Measurements from ENCODE around the gene FAM83F.

DNA sequence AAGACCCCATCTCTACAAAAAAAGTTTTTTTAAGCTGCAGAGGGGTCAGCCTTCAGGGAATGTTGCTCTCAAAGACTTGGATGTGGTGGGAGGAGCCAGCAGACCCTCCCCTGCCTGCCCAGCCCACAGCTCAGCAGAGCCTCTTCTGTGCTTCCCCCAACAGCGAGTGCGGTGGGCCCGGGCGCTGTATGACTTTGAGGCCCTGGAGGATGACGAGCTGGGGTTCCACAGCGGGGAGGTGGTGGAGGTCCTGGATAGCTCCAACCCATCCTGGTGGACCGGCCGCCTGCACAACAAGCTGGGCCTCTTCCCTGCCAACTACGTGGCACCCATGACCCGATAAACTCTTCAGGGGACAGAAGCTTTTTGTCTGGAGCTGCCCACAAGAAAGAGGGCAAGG lies 24.0 kb upstream of the FAM83F start:
- TF ChIP-seq, protein P1, sequence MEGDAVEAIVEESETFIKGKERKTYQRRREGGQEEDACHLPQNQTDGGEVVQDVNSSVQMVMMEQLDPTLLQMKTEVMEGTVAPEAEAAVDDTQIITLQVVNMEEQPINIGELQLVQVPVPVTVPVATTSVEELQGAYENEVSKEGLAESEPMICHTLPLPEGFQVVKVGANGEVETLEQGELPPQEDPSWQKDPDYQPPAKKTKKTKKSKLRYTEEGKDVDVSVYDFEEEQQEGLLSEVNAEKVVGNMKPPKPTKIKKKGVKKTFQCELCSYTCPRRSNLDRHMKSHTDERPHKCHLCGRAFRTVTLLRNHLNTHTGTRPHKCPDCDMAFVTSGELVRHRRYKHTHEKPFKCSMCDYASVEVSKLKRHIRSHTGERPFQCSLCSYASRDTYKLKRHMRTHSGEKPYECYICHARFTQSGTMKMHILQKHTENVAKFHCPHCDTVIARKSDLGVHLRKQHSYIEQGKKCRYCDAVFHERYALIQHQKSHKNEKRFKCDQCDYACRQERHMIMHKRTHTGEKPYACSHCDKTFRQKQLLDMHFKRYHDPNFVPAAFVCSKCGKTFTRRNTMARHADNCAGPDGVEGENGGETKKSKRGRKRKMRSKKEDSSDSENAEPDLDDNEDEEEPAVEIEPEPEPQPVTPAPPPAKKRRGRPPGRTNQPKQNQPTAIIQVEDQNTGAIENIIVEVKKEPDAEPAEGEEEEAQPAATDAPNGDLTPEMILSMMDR (IDR thresholded peaks at IDR 0.05): no peak
- no peak for TF ChIP-seq POLR2A (IDR thresholded peaks at IDR 0.05)
